ENCODE results near the gene UBAP1L. TPM values are rescaled to one million over a fixed set of nuclear protein-coding genes. Genes with fewer than 3 reads are reported as not detected.
"Not testable (repeated sequence)": the region's sequence is repeated elsewhere in the genome, so short reads cannot be mapped to it uniquely, and the experiment has no call there.

The UBAP1L gene
- total RNA-seq, 3 donors from 2014 or later = 5.2 to 6.1 (median 5.9) TPM

DNA sequence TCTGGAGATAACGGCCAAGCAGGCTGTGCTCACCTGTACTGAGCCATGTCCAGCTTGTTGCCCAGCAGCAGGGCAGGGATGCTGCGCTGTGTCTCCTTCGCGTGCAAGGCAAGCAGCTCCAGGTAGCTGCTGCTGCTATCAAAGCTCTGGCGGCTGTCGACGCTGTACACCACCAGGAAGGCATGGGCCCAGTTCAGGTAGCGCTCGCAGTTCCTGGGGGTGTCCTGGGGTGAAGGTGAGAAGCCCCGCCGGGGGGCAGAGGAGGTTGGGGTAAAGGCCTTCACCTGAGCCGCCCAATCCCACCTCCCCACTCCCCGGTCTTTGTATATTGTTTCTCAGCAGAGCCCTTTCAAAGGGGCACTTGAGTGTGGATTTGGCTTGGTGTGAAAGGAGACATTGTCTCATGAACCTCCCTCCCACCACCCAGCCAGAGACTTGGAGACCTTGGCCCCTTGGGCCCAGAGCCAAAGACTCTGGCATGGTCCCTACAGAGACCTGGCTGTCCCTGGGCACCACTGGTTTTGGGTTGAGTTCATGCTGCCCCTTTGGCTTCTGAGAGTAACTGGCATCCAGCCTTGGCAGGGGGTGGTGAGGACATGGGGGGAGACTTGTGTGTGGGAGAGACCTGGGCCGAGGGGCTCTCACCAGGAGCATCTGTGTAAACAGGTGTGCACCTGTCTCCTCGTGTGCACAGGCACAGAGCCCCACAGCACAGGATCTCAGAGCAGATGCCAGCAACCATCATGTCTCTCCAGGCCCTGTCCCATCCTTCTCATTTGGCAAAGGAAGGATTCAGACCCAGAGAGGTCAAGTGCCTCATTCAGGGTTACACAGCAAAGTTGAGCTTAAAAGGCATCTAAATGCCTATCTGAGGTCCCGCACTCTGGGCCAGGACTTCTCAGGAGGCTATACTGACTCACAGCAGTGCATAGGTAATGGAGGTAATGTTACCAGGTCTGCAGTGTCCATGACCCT, 56.3 kb downstream of the UBAP1L start:
- peaks cover 5% of the 10 kb centered on the region for H3K27me3 Mint-ChIP-seq (ENCODE audit: low read depth)
- H3K4me3 Mint-ChIP-seq = no peak overlapping the region
- peaks cover 1% of the 10 kb centered on the region for H3K4me1 Mint-ChIP-seq (ENCODE audit: low read depth)
- no peaks in the 10 kb centered on the region for H3K36me3 Mint-ChIP-seq (ENCODE audit: insufficient read depth)
- no peaks in the 10 kb centered on the region for H3K9me3 Mint-ChIP-seq
- ATAC-seq (no peak), DNase-seq (no peak)

DNA sequence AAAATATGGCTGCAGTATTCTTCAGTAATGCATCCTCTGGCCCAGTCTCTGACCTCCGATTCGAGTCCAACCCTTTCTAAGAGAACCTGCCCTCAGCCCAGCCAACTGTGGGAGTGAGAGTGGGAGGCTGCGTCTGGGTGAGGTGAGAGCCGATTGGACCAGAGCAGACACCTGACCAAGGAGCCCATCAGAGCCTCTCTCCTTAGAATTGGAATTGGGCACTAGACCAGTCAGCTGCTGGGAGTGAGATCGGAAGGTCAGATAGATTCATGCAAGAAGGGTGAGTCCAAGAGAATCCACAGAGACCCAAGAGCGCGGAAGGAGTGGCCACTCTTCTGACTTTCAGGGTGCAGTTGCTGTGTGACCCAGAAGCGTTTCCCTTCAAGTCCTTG, 57.5 kb downstream of the UBAP1L start:
- DNase-seq (no peak), ATAC-seq (no peak)
- H3K4me3 Mint-ChIP-seq = no peak overlapping the region
- H3K27me3 Mint-ChIP-seq (ENCODE audit: low read depth) = peaks cover 2% of the 10 kb centered on the region
- peaks cover 1% of the 10 kb centered on the region for H3K4me1 Mint-ChIP-seq (ENCODE audit: low read depth)
- H3K36me3 Mint-ChIP-seq (ENCODE audit: insufficient read depth) = no peaks in the 10 kb centered on the region
- no peaks in the 10 kb centered on the region for H3K9me3 Mint-ChIP-seq

DNA sequence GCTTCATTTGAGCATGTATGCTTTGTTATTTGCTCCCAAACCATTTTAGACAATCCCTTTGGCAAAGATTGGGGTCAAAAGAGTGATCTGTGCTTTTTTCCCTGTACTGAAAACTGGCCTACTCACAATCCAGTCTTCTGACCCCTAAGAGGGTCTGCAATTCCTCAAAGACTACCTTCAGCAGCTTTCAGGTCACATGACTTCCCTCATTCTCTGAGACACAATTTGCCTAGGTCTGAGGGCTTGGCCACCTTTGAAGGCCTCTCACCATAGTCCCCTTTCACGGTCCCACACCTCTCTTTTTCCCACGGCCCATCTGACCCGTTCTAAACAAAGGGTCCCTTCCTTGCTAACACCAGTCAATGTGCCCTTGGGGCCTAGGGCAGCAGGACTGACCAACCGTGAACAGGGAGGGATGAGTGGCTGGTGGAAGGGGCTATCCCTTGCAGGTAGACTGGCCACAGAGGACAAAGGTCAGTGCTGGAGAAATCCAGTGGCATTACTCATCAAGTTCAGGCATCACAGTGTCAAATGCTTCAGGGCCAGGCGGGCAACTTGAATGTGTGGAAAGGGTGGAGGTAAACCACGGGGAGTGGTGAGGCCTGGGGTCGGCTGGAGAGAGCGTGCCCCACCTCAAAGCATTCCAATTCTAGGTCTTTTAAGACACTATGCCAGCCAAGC, 58.0 kb downstream of the UBAP1L start:
- H3K9me3 Mint-ChIP-seq = no peaks in the 10 kb centered on the region
- peaks cover 1% of the 10 kb centered on the region for H3K4me1 Mint-ChIP-seq (ENCODE audit: low read depth)
- ATAC-seq (no peak), DNase-seq (no peak)
- peaks cover 2% of the 10 kb centered on the region for H3K27me3 Mint-ChIP-seq (ENCODE audit: low read depth)
- H3K4me3 Mint-ChIP-seq = no peak overlapping the region
- no peaks in the 10 kb centered on the region for H3K36me3 Mint-ChIP-seq (ENCODE audit: insufficient read depth)

DNA sequence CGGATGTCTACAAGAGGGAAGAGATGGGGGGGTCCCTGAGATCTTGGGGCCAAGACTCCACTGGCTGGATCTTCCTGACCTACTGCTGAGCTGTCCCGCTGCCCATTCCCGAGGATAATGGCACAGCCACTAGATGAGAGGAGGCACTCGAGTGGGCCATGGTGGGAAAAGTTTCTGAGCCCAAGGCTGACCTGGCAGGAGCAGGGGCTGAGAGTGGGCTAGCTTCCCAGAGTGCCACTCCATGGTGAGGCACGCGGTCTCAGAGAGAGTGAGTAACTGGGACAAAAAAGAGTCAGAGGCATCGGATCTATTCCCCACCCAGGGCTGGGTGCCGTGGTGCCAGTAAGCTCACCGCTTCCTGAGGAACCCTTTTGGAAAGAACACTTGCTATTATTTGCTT, 58.9 kb downstream of the UBAP1L start:
- Mint-ChIP-seq H3K9me3 (no peaks in the 10 kb centered on the region), H3K27me3 (ENCODE audit: low read depth) (peaks cover 2% of the 10 kb centered on the region), H3K4me1 (ENCODE audit: low read depth) (peaks cover 2% of the 10 kb centered on the region), H3K4me3 (no peak overlapping the region), H3K36me3 (ENCODE audit: insufficient read depth) (no peaks in the 10 kb centered on the region)
- ATAC-seq (no peak), DNase-seq (no peak)

DNA sequence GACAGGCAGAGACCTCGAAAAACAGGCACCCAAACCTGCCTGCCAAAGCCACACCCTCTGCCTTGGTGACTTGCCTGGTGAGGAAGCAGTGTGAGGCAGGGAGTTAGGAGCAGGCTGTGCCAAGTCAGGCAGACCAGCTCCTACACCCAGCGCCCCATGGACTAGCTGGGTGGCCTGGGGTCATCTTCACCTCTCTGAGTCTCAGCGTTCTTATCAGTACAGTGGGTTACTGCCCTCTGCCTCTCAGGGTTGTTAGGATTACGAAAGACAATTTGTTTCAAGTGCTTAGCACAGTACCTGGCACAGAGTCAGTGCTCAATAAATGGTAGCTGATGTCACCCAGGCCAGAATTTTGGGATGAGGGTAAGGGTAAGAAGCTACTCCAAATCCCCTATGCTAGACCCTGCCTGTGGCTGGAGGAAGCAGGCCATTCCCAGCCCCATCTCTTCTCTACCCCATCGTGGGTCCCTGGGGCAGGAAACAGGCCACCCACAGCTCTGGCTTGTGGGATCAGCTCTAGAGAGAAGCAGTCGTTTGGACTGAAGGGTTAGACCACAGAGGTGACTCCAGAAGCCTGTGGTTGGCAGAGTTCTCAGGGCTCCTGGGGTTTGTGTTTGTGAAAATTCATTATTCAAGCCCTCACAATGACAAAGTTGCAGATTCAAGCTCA, 59.7 kb downstream of the UBAP1L start:
- peaks cover 2% of the 10 kb centered on the region for H3K27me3 Mint-ChIP-seq (ENCODE audit: low read depth)
- peaks cover 4% of the 10 kb centered on the region for H3K4me1 Mint-ChIP-seq (ENCODE audit: low read depth)
- ATAC-seq (no peak), DNase-seq (no peak)
- no peaks in the 10 kb centered on the region for H3K36me3 Mint-ChIP-seq (ENCODE audit: insufficient read depth)
- no peaks in the 10 kb centered on the region for H3K9me3 Mint-ChIP-seq
- no peak overlapping the region for H3K4me3 Mint-ChIP-seq

DNA sequence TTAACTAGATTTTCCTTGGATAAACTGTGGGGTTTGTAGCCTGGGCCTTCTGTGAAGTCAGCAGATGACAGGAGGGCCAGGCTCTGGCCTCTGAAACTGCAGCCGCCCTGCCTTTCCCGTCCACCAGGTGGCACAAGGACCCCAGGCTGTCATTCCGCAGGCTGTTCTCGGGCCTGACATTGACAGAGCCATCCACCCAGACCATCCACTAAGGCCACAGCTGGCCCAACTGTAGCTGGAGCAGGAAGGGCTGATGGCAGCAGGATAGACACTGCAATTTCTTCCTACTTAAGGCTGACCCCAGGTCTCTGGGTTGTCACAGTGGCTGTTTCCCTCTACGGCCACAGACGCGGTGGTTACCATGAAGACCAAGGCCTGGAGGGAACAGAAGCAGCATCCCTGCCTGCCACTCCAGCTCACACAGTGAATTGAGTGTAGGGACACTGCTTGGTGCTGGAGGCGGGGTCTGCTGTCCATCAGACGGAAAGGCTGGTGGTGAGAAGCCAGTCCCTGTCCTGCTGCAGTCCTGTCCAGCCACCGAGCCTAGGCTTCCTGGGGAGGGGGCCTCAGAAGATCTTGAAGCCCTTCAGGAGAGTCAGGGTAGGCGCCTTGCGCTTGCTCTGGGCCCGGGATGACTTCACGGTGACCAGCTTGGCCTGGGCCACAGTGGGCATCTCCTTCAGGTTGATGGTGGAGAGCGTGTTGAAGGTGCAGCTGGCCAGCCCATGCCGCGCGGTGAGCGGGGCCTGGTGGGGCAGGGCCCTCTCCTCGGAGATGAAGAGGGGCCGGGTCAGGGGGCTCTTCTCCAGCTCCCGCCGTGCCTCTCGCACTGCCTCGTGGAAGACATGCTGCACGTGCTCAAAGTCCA, 60.4 kb downstream of the UBAP1L start:
- Mint-ChIP-seq H3K36me3 (ENCODE audit: insufficient read depth) (no peaks in the 10 kb centered on the region), H3K27me3 (ENCODE audit: low read depth) (peaks cover 2% of the 10 kb centered on the region), H3K9me3 (no peaks in the 10 kb centered on the region), H3K4me1 (ENCODE audit: low read depth) (peaks cover 12% of the 10 kb centered on the region), H3K4me3 (no peak overlapping the region)
- peak; percentile 22 to 41 for ATAC-seq
- DNase-seq = peak; percentile 43

DNA sequence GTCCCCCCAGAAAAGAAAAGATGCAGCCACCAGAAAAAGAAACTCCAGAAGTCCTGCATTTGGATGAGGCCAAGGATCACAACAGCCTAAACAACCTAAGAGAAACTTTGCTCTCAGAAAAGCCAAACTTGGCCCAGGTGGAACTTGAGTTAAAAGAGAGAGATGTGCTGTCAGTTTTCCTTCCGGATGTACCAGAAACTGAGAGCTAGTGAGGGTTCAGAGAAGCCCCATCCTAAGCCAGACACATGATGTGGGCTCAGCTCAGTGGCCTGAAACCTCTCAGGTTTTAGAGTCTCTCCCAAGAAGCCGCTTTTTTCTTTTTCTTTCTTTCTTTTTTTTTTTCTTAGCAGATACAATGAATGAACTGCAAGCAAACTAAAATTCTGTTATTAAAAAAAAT, 62.0 kb downstream of the UBAP1L start:
- H3K9me3 Mint-ChIP-seq = no peaks in the 10 kb centered on the region
- no peak overlapping the region for H3K4me3 Mint-ChIP-seq
- no peaks in the 10 kb centered on the region for H3K36me3 Mint-ChIP-seq (ENCODE audit: insufficient read depth)
- ATAC-seq = no peak
- DNase-seq = no peak
- peaks cover 2% of the 10 kb centered on the region for H3K27me3 Mint-ChIP-seq (ENCODE audit: low read depth)
- peaks cover 18% of the 10 kb centered on the region for H3K4me1 Mint-ChIP-seq (ENCODE audit: low read depth)

DNA sequence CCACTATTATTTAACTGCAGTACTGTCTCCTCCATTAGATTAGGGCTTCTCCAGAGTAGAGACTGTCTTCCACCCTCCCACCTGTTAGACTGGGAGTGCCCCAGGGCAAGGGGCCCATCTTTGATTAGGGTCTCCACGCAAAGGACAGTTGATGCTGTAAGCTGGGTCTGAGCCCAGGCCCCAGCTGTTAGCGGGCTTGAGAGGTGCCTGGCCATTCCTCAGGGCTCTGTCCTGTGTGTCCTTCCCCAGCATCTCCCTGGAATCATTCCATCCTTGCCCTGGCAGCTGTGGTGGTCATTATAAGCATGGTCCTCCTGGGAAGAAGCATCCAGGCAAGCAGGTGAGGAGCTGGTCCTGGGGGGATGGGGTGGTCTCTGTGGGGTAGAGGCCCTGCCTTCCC, 63.7 kb downstream of the UBAP1L start:
- no peaks in the 10 kb centered on the region for H3K36me3 Mint-ChIP-seq (ENCODE audit: insufficient read depth)
- no peaks in the 10 kb centered on the region for H3K27me3 Mint-ChIP-seq (ENCODE audit: low read depth)
- peaks cover 18% of the 10 kb centered on the region for H3K4me1 Mint-ChIP-seq (ENCODE audit: low read depth)
- H3K9me3 Mint-ChIP-seq = no peaks in the 10 kb centered on the region
- H3K4me3 Mint-ChIP-seq = no peak overlapping the region
- ATAC-seq (no peak), DNase-seq (no peak)

DNA sequence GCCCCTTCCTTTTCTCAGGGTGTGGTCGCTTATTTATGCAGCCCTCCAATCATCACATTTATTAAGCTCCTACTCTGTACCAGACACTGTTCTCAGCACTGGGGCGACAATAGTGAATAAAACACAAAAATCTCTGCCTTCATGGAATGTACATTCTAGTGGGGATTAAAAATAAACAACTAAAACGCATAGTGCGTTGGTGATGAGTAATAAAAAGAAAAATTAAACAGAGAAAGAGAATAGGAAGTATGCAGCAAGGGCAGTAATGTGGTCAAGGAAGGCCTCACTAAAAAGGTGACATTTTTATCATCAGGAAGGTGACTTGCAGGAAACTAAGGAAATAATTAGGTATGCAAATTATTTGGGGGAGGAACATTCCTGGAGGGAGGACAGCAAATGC, 64.7 kb downstream of the UBAP1L start:
- H3K36me3 Mint-ChIP-seq (ENCODE audit: insufficient read depth) = no peaks in the 10 kb centered on the region
- ATAC-seq (no peak), DNase-seq (no peak)
- H3K4me3 Mint-ChIP-seq = peak overlapping the region; percentile 64
- H3K27me3 Mint-ChIP-seq (ENCODE audit: low read depth) = no peaks in the 10 kb centered on the region
- H3K4me1 Mint-ChIP-seq (ENCODE audit: low read depth) = peaks cover 17% of the 10 kb centered on the region
- H3K9me3 Mint-ChIP-seq = no peaks in the 10 kb centered on the region

DNA sequence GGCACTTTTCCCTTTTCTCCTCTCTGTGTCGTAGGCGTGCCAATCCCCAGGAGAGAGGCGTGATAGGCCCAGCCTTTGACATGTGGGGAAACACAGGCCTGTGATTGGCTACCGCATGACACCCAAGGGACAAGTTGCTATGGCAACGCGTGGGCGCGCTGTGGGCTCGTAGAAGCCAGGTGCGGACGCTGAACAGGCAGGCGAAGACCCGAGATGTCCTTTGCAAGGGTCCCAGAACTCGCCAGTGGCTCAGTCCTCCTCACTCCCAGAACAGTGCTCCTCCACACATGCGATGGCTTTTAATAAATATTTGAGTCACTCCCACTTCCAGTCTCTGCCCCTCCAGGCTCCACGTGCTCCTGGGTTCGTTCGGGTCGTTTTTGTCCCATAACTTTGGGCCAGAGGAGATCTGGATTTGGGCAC, 65.6 kb downstream of the UBAP1L start:
- DNase-seq (peak; percentile 88), ATAC-seq (peak; percentile 98)
- H3K36me3 Mint-ChIP-seq (ENCODE audit: insufficient read depth) = no peaks in the 10 kb centered on the region
- peak overlapping the region; percentile 64 for H3K4me3 Mint-ChIP-seq
- no peaks in the 10 kb centered on the region for H3K9me3 Mint-ChIP-seq
- H3K27me3 Mint-ChIP-seq (ENCODE audit: low read depth) = no peaks in the 10 kb centered on the region
- H3K4me1 Mint-ChIP-seq (ENCODE audit: low read depth) = peaks cover 17% of the 10 kb centered on the region

DNA sequence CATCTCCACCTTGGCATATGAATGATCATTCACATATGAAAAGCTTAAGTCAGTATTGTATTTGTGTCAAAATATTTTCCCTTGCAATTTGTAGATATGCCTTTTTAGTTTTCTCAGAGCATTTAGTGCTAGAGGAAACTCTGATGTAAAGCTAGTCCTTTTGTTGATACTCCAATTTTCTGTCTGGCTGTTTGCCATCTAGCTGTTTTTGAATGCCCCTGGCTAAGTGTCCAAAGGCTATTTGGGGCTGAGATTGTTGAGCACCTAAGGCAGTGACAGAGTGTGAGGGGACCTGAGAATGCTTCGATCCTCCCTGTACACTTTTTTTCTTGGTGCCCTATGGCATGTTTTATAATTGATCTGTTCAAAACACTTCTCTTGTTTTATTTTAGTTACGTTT, 66.8 kb downstream of the UBAP1L start:
- Mint-ChIP-seq H3K36me3 (ENCODE audit: insufficient read depth) (no peaks in the 10 kb centered on the region), H3K4me3 (no peak overlapping the region), H3K27me3 (ENCODE audit: low read depth) (peaks cover 5% of the 10 kb centered on the region), H3K9me3 (no peaks in the 10 kb centered on the region), H3K4me1 (ENCODE audit: low read depth) (peaks cover 17% of the 10 kb centered on the region)
- ATAC-seq = no peak
- DNase-seq = no peak

DNA sequence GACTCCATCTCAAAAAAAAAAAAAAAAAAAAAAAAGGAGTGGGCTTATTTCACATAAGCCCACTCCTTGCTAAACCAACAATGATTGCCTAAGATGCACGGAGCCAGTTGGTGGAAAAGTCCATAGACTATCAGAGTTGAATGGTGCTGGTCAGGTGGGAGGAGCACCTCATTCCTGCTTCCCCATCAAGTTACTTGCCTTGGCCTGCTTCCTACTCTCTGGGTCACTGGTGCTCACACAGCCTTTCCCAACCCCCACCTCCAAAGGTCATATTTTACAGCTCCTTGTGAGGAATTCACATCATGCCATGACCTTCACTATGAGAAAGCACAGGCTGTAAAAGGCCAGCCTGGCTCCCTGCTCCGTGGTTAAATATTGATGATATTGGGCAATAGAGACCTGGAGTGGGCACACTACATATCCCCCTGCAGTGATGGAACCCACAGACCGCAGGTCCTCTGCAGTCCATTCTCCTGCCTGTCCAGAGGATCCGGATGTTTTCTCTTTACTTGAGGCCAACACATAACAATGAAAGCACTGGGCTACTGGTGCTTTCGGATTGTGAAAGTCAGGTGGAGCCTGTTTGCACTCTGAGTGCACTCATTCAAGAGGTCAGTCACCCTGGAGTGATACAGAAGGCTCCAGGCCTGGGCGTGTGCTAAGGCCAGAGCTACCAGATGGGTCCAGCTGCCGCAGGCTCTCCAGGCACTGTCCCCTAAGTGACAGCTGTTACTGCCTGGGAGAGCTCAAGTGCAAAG, 70.1 kb downstream of the UBAP1L start, which contains the start of gene SLC51B:
Gene SLC51B (plus strand): TSS at position 664 of the 758 bp plus-strand sequence. CDS start 4,618 bp downstream, outside the sequence.
- Mint-ChIP-seq H3K27me3 (ENCODE audit: low read depth) (peaks cover 12% of the 10 kb centered on the region), H3K36me3 (ENCODE audit: insufficient read depth) (no peaks in the 10 kb centered on the region)
- ATAC-seq = no peak

DNA sequence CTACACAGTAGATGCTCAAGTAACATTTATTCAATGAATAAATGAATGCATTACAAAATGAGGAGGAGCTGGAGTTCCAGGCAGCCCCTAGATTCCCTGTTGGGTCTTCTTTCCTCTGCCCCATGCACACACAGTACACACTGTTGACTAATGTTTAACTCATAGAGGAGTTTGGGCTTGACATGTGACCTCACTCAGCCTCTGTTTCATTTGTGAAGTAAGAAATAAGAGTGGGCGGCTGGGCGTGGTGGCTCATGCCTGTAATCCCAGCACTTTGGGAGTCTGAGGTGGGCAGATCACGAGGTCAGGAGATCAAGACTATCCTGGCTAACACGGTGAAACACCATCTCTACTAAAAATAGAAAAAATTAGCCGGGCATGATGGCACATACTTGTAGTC, 70.8 kb downstream of the UBAP1L start:
- not testable (repeated sequence) for ATAC-seq; H3K9me3 Mint-ChIP-seq; H3K4me1 Mint-ChIP-seq (ENCODE audit: low read depth); H3K36me3 Mint-ChIP-seq (ENCODE audit: insufficient read depth); DNase-seq; H3K4me3 Mint-ChIP-seq
- peaks cover 12% of the 10 kb centered on the region for H3K27me3 Mint-ChIP-seq (ENCODE audit: low read depth)

More for the DNA sequence above, 70.1 kb downstream of the UBAP1L start, which contains the start of gene SLC51B:
- no peaks in the 10 kb centered on the region for H3K9me3 Mint-ChIP-seq
- DNase-seq = no peak
- peaks cover 10% of the 10 kb centered on the region for H3K4me1 Mint-ChIP-seq (ENCODE audit: low read depth)
- H3K4me3 Mint-ChIP-seq = no peak within 1 kb of the TSS
